HCT116 (cell line): ENCODE results near the gene RANBP9.

Source experiments
- POLR2A ChIP-seq: IDR thresholded peaks from 2 replicates; pipeline ENCODE4 v1.7.0; 2011; ENCODE audit warnings: borderline replicate concordance; ENCODE audit not compliant: insufficient read depth, insufficient read length; ENCODE audit errors: extremely low read depth
- TF ChIP-seq, protein P1 (sequence below), 3 experiments: fragments of 200-600 bp in 1 of 3; sonication (generic) in 1 of 3; IDR thresholded peaks in 2 of 3; conservative IDR thresholded peaks in 1 of 3; 2 replicates each; pipeline ENCODE4 v1.5.1; 2012 to 2017; ENCODE audit warnings: low read depth in 2 of 3, low read length in 2 of 3, antibody characterized with exemption in 1 of 3, borderline replicate concordance in 1 of 3, control low read depth in 1 of 3, mild to moderate bottlenecking in 1 of 3, mixed read lengths in 1 of 3, mixed run types in 1 of 3, moderate library complexity in 1 of 3; ENCODE audit not compliant: insufficient read depth in 1 of 3

DNA sequence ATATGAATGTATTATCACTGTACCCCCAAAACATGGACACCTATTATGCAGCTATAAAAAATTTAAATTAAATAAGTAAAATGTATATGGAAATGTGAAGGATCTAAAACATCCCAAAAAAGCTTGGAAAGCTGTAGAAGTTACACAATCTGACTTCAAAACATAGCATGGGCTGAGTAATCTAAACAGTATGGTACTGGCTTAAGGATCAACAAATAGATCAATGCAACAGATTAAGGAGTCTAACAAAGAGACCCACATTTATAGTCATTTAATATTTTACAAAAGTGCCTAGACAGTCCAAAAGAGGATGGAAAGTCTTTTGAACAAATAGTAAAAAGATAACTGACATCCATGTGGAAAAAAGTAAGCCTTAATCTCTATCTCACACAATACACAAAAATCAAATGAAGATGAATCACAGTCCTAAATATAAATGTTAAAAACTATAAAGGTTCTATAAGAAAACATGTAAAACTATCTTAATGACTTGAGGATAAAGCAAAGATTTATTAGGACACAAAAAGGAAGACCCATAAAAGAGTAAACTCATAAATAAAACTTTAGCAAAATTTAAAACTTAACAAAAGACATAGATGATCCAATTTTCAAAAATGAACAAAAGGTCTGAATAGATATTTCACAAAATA, 46.8 kb downstream of the RANBP9 start:
- TF ChIP-seq, protein P1, sequence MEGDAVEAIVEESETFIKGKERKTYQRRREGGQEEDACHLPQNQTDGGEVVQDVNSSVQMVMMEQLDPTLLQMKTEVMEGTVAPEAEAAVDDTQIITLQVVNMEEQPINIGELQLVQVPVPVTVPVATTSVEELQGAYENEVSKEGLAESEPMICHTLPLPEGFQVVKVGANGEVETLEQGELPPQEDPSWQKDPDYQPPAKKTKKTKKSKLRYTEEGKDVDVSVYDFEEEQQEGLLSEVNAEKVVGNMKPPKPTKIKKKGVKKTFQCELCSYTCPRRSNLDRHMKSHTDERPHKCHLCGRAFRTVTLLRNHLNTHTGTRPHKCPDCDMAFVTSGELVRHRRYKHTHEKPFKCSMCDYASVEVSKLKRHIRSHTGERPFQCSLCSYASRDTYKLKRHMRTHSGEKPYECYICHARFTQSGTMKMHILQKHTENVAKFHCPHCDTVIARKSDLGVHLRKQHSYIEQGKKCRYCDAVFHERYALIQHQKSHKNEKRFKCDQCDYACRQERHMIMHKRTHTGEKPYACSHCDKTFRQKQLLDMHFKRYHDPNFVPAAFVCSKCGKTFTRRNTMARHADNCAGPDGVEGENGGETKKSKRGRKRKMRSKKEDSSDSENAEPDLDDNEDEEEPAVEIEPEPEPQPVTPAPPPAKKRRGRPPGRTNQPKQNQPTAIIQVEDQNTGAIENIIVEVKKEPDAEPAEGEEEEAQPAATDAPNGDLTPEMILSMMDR (IDR thresholded peaks at IDR 0.05 in 2 of 3, conservative IDR thresholded peaks at IDR 0.05 in 1 of 3; ENCODE audit: borderline replicate concordance in 1 of 3, insufficient read depth in 1 of 3, low read depth in 2 of 3, low read length in 2 of 3) = no peak
- no peak for TF ChIP-seq POLR2A
